Spinal cord (tissue), 10 donors: ENCODE results near the gene CACNA1D. TPM values are rescaled to one million over a fixed set of nuclear protein-coding genes. Genes with fewer than 3 reads are reported as not detected.
"Not testable (repeated sequence)": the region's sequence is repeated elsewhere in the genome, so short reads cannot be mapped to it uniquely, and the experiment has no call there.

Experiments used
- DNase-seq, 6 donors: peaks; one replicate each; pipeline versions ENCODE4 v3.0.0 to v3.0.0-alpha.2; 2013 to 2015; ENCODE audit warnings: low spot score in 6 of 6, low read depth in 4 of 6
- H3K27ac ChIP-seq: one replicate; pipeline ENCODE4 v1.5.1; 2013; ENCODE audit warnings: low read depth, low read length, control low read depth
- H3K27me3 ChIP-seq: one replicate; pipeline ENCODE4 v1.6.1; 2013; ENCODE audit warnings: low read length; ENCODE audit not compliant: control insufficient read depth, insufficient read depth
- H3K36me3 ChIP-seq: one replicate; pipeline ENCODE4 v1.6.1; 2013; ENCODE audit warnings: low read length; ENCODE audit not compliant: control insufficient read depth, insufficient read depth
- H3K4me1 ChIP-seq: one replicate; pipeline ENCODE4 v1.6.1; 2013; ENCODE audit warnings: low read length; ENCODE audit not compliant: control insufficient read depth, insufficient read depth
- H3K4me3 ChIP-seq: one replicate; pipeline ENCODE4 v1.5.1; 2013; ENCODE audit warnings: low read depth, low read length, control low read depth
- H3K9me3 ChIP-seq: one replicate; pipeline ENCODE4 v1.6.1; 2013; ENCODE audit warnings: low read length; ENCODE audit not compliant: control insufficient read depth, insufficient read depth
- WGBS: methylation state at CpG from one replicate; pipeline ENCODE4 v1.1.5; 2013; ENCODE audit warnings: missing lambda C conversion rate; ENCODE audit not compliant: insufficient coverage; 5-methylcytosine and 5-hydroxymethylcytosine counted together
- polyA plus RNA-seq, 2 donors: library from polyadenylated mRNA; unstranded; fragments of 120-200 nt; gene quantifications; one replicate each; pipeline ENCODE4 v1.2.1, GENCODE V29; 2013; ENCODE audit not compliant: insufficient read length in 2 of 2
- total RNA-seq, 2 donors: library from RNA; depleted of rRNA in 1 of 2; stranded (reverse); fragments of 120-200 nt in 1 of 2; fragments of >200 nt in 1 of 2; gene quantifications; one replicate each; pipeline versions ENCODE4 v1.2.3 to v1.2.4, GENCODE V29; 2013 to 2014
- donor health status: healthy.

CACNA1D gene
- total and polyA plus RNA-seq, 4 donors = 14.1 to 37.5 (median 24.4) TPM

DNA sequence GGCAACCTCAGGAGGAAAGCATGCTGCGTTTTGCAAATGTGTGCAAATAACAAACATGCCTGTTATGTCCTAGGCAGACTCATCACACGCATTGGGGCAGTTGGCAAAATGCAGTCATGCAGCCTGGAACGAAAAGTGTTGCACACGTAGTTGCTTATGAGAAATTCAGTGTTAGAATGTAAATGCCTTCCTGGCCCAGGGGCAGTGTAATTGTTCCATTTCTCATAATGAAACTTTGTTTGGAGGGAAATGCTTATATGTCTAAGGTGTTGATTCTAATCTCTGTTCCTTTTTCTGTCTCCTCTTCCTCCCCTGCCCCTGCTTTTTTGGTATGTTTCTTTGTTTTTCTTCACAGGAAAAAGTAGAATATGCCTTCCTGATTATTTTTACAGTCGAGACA lies 156.0 kb downstream of the CACNA1D start:
- DNase-seq = peak in 1 of 6 donors; percentile 67
- peaks cover 4% of the 10 kb centered on the region for H3K4me1 ChIP-seq
- peaks cover 6% of the 10 kb centered on the region for H3K9me3 ChIP-seq
- no peak overlapping the region for H3K27ac ChIP-seq
- 57% methylated on average over 4 of the region's 5 CpGs for WGBS
- H3K4me3 ChIP-seq = no peak overlapping the region
- no peaks in the 10 kb centered on the region for H3K36me3 ChIP-seq
- H3K27me3 ChIP-seq = no peaks in the 10 kb centered on the region

- H3K27ac ChIP-seq = no peak overlapping the region
Observed at GRCh38 chr3:53650928-53651661, 156.7 kb downstream of the CACNA1D start.

GRCh38 chr3:53651927-53652326 lies 157.5 kb downstream of the CACNA1D start:
- Histone ChIP-seq H3K4me1 (peaks cover 4% of the 10 kb centered on the region), H3K4me3 (no peak overlapping the region), H3K27ac (no peak overlapping the region), H3K27me3 (no peaks in the 10 kb centered on the region), H3K9me3 (peaks cover 6% of the 10 kb centered on the region), H3K36me3 (no peaks in the 10 kb centered on the region)
- 92% methylated on average over 6 of the region's 8 CpGs for WGBS
- DNase-seq = no peak

More at GRCh38 chr3:53650928-53651661, 156.7 kb downstream of the CACNA1D start:
- no peak overlapping the region for H3K4me3 ChIP-seq
- no peaks in the 10 kb centered on the region for H3K36me3 ChIP-seq
- WGBS = no CpG with 5 or more reads among the region's 5 CpGs
- no peak for DNase-seq
- H3K27me3 ChIP-seq = no peaks in the 10 kb centered on the region
- H3K9me3 ChIP-seq = peaks cover 6% of the 10 kb centered on the region
- H3K4me1 ChIP-seq = peaks cover 4% of the 10 kb centered on the region

DNA sequence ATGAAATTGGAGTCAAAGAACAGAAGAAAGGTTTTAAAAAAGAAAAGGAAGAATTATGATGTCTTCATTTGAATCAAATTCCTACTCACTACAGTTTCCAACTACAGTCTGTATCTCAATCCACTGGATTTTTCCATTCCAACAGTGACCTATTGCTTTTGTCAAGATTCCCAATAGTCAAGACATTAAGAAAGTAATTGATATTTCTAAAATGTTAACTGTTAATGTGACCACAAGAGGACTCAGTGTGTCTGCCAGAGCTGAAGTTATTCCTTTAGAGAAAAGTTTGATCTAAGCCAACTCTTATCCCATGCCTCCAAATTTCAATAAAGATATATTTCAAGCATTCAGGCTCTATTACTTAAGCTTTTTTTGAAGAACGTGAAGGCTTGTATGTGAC lies 163.2 kb downstream of the CACNA1D start:
- Histone ChIP-seq H3K27me3 (no peaks in the 10 kb centered on the region), H3K9me3 (peaks cover 6% of the 10 kb centered on the region), H3K4me1 (no peaks in the 10 kb centered on the region), H3K36me3 (peaks cover 3% of the 10 kb centered on the region), H3K4me3 (no peak overlapping the region), H3K27ac (no peak overlapping the region)
- 83% methylated on average over 1 of the region's 1 CpG for WGBS
- DNase-seq = no peak

GRCh38 chr3:53658613-53659193 lies 164.3 kb downstream of the CACNA1D start:
- peaks cover 3% of the 10 kb centered on the region for H3K36me3 ChIP-seq
- 29% methylated on average over 3 of the region's 6 CpGs for WGBS
- no peak overlapping the region for H3K4me3 ChIP-seq
- H3K4me1 ChIP-seq = no peaks in the 10 kb centered on the region
- no peak overlapping the region for H3K27ac ChIP-seq
- no peak for DNase-seq
- peaks cover 3% of the 10 kb centered on the region for H3K9me3 ChIP-seq
- H3K27me3 ChIP-seq = no peaks in the 10 kb centered on the region

DNA sequence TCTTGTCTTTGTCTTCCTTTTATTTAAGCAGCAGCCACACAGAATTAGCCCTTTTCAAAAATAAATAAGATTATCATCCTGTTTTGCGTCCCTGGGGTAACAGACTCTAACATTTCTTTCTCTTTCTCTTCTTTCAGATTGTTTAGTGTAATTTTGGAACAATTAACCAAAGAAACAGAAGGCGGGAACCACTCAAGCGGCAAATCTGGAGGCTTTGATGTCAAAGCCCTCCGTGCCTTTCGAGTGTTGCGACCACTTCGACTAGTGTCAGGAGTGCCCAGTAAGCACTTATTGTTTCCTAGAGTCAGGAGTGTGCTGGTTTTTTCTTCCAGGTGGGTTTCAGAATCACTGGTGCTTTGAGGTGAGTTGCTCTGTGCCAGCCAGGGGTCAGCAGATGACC lies 165.6 kb downstream of the CACNA1D start:
- peaks cover 3% of the 10 kb centered on the region for H3K36me3 ChIP-seq
- no peak for DNase-seq
- no peak overlapping the region for H3K4me3 ChIP-seq
- 57% methylated on average over 6 of the region's 7 CpGs for WGBS
- H3K4me1 ChIP-seq = no peaks in the 10 kb centered on the region
- no peaks in the 10 kb centered on the region for H3K9me3 ChIP-seq
- no peaks in the 10 kb centered on the region for H3K27me3 ChIP-seq
- H3K27ac ChIP-seq = no peak overlapping the region

DNA sequence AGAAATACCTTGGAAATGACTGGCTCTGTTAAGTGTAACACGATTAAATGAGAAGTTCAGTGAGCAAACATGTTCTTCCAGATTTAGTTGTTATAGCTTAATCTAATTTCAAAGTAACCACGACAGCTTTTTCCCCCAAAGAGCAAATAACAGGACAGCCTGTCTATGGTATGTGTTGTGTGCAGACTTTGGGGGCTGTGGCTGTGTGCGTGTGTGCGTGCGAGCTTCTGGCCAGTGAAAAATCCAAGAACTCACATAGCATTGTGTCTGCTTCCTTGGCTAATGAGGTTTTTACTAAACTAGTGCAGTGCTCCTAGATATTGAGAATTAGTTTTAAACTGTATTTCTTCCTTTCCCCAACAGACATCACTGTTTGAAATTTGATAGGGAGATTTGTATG lies 167.1 kb downstream of the CACNA1D start:
- H3K27ac ChIP-seq = no peak overlapping the region
- H3K4me1 ChIP-seq = no peaks in the 10 kb centered on the region
- H3K27me3 ChIP-seq = no peaks in the 10 kb centered on the region
- H3K36me3 ChIP-seq = peaks cover 3% of the 10 kb centered on the region
- 80% methylated on average over 3 of the region's 5 CpGs for WGBS
- no peak for DNase-seq
- H3K4me3 ChIP-seq = no peak overlapping the region
- H3K9me3 ChIP-seq = no peaks in the 10 kb centered on the region

GRCh38 chr3:53664812-53665211 lies 170.4 kb downstream of the CACNA1D start:
- not testable (repeated sequence) for DNase-seq, H3K4me1 ChIP-seq, H3K27ac ChIP-seq, H3K9me3 ChIP-seq, H3K27me3 ChIP-seq, H3K4me3 ChIP-seq, H3K36me3 ChIP-seq
- whole genome bisulfite sequencing = no CpG with 5 or more reads among the region's 4 CpGs

GRCh38 chr3:53665608-53666425 lies 171.4 kb downstream of the CACNA1D start:
- no peaks in the 10 kb centered on the region for H3K9me3 ChIP-seq
- 95% methylated on average over 12 of the region's 12 CpGs for WGBS
- H3K27ac ChIP-seq = no peak overlapping the region
- no peaks in the 10 kb centered on the region for H3K4me1 ChIP-seq
- no peak overlapping the region for H3K4me3 ChIP-seq
- no peak for DNase-seq
- H3K27me3 ChIP-seq = no peaks in the 10 kb centered on the region
- H3K36me3 ChIP-seq = peaks cover 1% of the 10 kb centered on the region
